A549 (cell line): Measurements from ENCODE around the gene ELOVL4. TPM values are rescaled to one million over a fixed set of nuclear protein-coding genes. Genes with fewer than 3 reads are reported as not detected.

Experiments
- ATAC-seq, 2 experiments: fragments of 200-7000 bp in 1 of 2; fragments of >200 bp in 1 of 2; cut with Nextera tagmentation in 1 of 2; cut with Tn5 transposase in 1 of 2; 3 replicates each; pipeline versions ENCODE4 v1.8.0 to v1.9.1; 2018 to 2020; ENCODE audit warnings: mild to moderate bottlenecking in 1 of 2, moderate library complexity in 1 of 2
- CTCF ChIA-PET: fragments of 300-600 bp; sonication (Branson Sonifier 250); formaldehyde crosslinking; extraction: SDS; loops from one replicate; lab custom pipeline; 2021; ENCODE audit warnings: antibody characterized with exemption, inconsistent platforms; lab: Yijun Ruan, JAX
- POLR2A ChIA-PET: fragments of 350-600 bp; formaldehyde crosslinking; extraction: SDS; loops from one replicate; lab custom pipeline; 2021; ENCODE audit warnings: antibody characterized with exemption, inconsistent platforms; lab: Yijun Ruan, JAX
- DNase-seq, 2 experiments: peaks; one replicate each; pipeline versions ENCODE4 v3.0.0 to v3.0.0-alpha.2; 2011 to 2016; ENCODE audit warnings: low read depth in 1 of 2, low spot score in 1 of 2
- FAIRE-seq: peaks from 2 replicates; lab custom pipeline; 2011; peaks lifted over from hg19 to GRCh38; lab: Jason Lieb, UNC
- H3K27ac ChIP-seq, 2 experiments: fragments of >200 bp; sonication (Bioruptor Twin); formaldehyde crosslinking; 3 replicates each; pipeline ENCODE4 v1.5.1; 2016 to 2017
- H3K4me1 ChIP-seq: fragments of >200 bp; sonication (Bioruptor Twin); formaldehyde crosslinking; 3 replicates; pipeline ENCODE4 v1.6.1; 2016
- H3K4me2 ChIP-seq: fragments of >200 bp; sonication (Bioruptor Twin); formaldehyde crosslinking; 3 replicates; pipeline ENCODE4 v1.6.1; 2016
- H3K4me3 ChIP-seq: fragments of >200 bp; sonication (Bioruptor Twin); formaldehyde crosslinking; 3 replicates; pipeline ENCODE4 v1.5.1; 2016
- H3K9me3 ChIP-seq: fragments of >200 bp; sonication (Bioruptor Twin); formaldehyde crosslinking; 3 replicates; pipeline ENCODE4 v1.6.1; 2016
- BHLHE40 ChIP-seq: IDR thresholded peaks from 2 replicates; pipeline ENCODE4 v1.6.1; 2012; ENCODE audit warnings: low read depth, low read length, inconsistent platforms
- CEBPB ChIP-seq, 2 experiments: fragments of >200 bp in 1 of 2; sonication (Bioruptor Twin) in 1 of 2; formaldehyde crosslinking in 1 of 2; IDR thresholded peaks; 2 replicates each; pipeline ENCODE4 v1.6.1; 2012 to 2016
- CHD4 ChIP-seq: fragments of 200-600 bp; sonication (generic); IDR thresholded peaks from 2 replicates; pipeline ENCODE4 v1.6.1; 2016; ENCODE audit warnings: antibody characterized with exemption, mild to moderate bottlenecking, borderline replicate concordance
- CTCF ChIP-seq: fragments of >200 bp; sonication (Bioruptor Twin); formaldehyde crosslinking; IDR thresholded peaks from 3 replicates; pipeline ENCODE4 v1.5.1; 2016
- E2F6 ChIP-seq: IDR thresholded peaks from 2 replicates; pipeline ENCODE4 v1.6.1; 2012; ENCODE audit warnings: low read depth, borderline replicate concordance
- EP300 ChIP-seq, 2 experiments: fragments of >200 bp; sonication (Bioruptor Twin); formaldehyde crosslinking; IDR thresholded peaks; 2 replicates in 1 of 2; 3 replicates in 1 of 2; pipeline ENCODE4 v1.6.1; 2016 to 2017
- ESRRA ChIP-seq: fragments of 150-350 bp; IDR thresholded peaks from 2 replicates; pipeline ENCODE4 v1.6.1; 2014; ENCODE audit warnings: mild to moderate bottlenecking, low read length, borderline replicate concordance
- FOSB ChIP-seq: fragments of 250-450 bp; sonication (Bioruptor Pico); IDR thresholded peaks from 2 replicates; pipeline ENCODE4 v1.5.0; 2020; ENCODE audit warnings: mild to moderate bottlenecking, moderate library complexity
- GATA3 ChIP-seq: IDR thresholded peaks from 2 replicates; pipeline ENCODE4 v1.6.1; 2012; ENCODE audit warnings: borderline replicate concordance
- HOXB5 ChIP-seq: fragments of 250-450 bp; sonication (Bioruptor Pico); IDR thresholded peaks from 2 replicates; pipeline ENCODE4 v1.5.0; 2020; ENCODE audit warnings: mild to moderate bottlenecking, moderate library complexity
- KDM5A ChIP-seq: fragments of 200-600 bp; sonication (generic); IDR thresholded peaks from 2 replicates; pipeline ENCODE4 v1.6.1; 2016; ENCODE audit warnings: antibody characterized with exemption, mild to moderate bottlenecking
- MAFK ChIP-seq: fragments of 450-650 bp; IDR thresholded peaks from 2 replicates; pipeline ENCODE4 v1.6.1; 2014; ENCODE audit not compliant: partially characterized antibody
- MAX ChIP-seq: IDR thresholded peaks from 2 replicates; pipeline ENCODE4 v1.6.1; 2012
- NFE2L2 ChIP-seq: fragments of 150-350 bp; conservative IDR thresholded peaks from 2 replicates; pipeline ENCODE4 v1.6.1; 2014; ENCODE audit warnings: low read length
- PHF8 ChIP-seq: fragments of 200-600 bp; sonication (generic); IDR thresholded peaks from 2 replicates; pipeline ENCODE4 v1.6.1; 2016; ENCODE audit warnings: low read depth, mild to moderate bottlenecking, antibody characterized with exemption, moderate library complexity, borderline replicate concordance
- POLR2A ChIP-seq: IDR thresholded peaks from 2 replicates; pipeline ENCODE4 v1.6.1; 2012; ENCODE audit warnings: mild to moderate bottlenecking, low read length
- RAD21 ChIP-seq, 2 experiments: fragments of >200 bp in 1 of 2; sonication (Bioruptor Twin) in 1 of 2; formaldehyde crosslinking in 1 of 2; IDR thresholded peaks in 1 of 2; conservative IDR thresholded peaks in 1 of 2; 2 replicates in 1 of 2; 3 replicates in 1 of 2; pipeline ENCODE4 v1.6.1; 2012 to 2018; ENCODE audit warnings: inconsistent platforms in 1 of 2
- REST ChIP-seq: fragments of 200-600 bp; sonication (generic); IDR thresholded peaks from 2 replicates; pipeline ENCODE4 v1.6.1; 2016; ENCODE audit warnings: antibody characterized with exemption, mild to moderate bottlenecking, moderate library complexity
- SMC3 ChIP-seq: fragments of >200 bp; sonication (Bioruptor Twin); formaldehyde crosslinking; IDR thresholded peaks from 3 replicates; pipeline ENCODE4 v1.6.1; 2018; ENCODE audit warnings: inconsistent platforms
- TP53 ChIP-seq: fragments of 250-450 bp; sonication (Bioruptor Pico); IDR thresholded peaks from 2 replicates; pipeline ENCODE4 v1.5.0; 2021; ENCODE audit warnings: mild to moderate bottlenecking, moderate library complexity
- ZC3H11A ChIP-seq: fragments of 450-650 bp; IDR thresholded peaks from 2 replicates; pipeline ENCODE4 v1.6.1; 2014; ENCODE audit warnings: antibody characterized with exemption, mild to moderate bottlenecking
- ZFP36 ChIP-seq: fragments of 450-650 bp; IDR thresholded peaks from 2 replicates; pipeline ENCODE4 v1.6.1; 2014; ENCODE audit warnings: borderline replicate concordance; ENCODE audit not compliant: partially characterized antibody
- ZSCAN20 ChIP-seq: fragments of 250-450 bp; sonication (Bioruptor Pico); IDR thresholded peaks from 2 replicates; pipeline ENCODE4 v1.8.0; 2022; ENCODE audit warnings: mild to moderate bottlenecking, moderate library complexity
- WGBS: methylation state at CpG from one replicate; pipeline ENCODE4 v1.1.6; 2017; ENCODE audit errors: missing lambda C conversion rate; 5-methylcytosine and 5-hydroxymethylcytosine counted together
- polyA plus RNA-seq, 4 experiments: library from polyadenylated mRNA; depleted of rRNA in 3 of 4; stranded (reverse); fragments of >200 nt; fragmentation: RNase III in 1 of 4; extraction: RNeasy Plus Mini Kit Qiagen cat#74134 plus additional on column Dnase treatment in 1 of 4; gene quantifications; 2 replicates in 3 of 4; 3 replicates in 1 of 4; pipeline ENCODE4 v1.2.3, GENCODE V29; 2011 to 2017

Gene ELOVL4
- polyA plus RNA-seq, 2 of the 4 experiments (the other 2 are of a cell fraction) = 0.70 to 1.1 TPM

GRCh38 chr6:79869600-79870084 lies 77.7 kb downstream of the ELOVL4 start:
- no peak for FAIRE-seq
- CTCF ChIA-PET = interaction anchor here (1.0 to 2.7 kb wide), 8 partner anchors 18 to 224 kb away, joined by 3 to 7 read pairs (median 3); no protein-coding TSS in a partner anchor
- WGBS = 9% methylated on average over 6 of the region's 20 CpGs
- peak overlapping the region; percentile 84 for H3K4me2 ChIP-seq
- H3K27ac ChIP-seq = peak overlapping the region; percentile 58 to 75; a peak in 4 of 6 replicates
- ATAC-seq = peak; percentile 99 to 100
- peak; percentile 52 to 72 for DNase-seq
- no peaks in the 10 kb centered on the region for H3K9me3 ChIP-seq
- 0 out of 3 replicates have a peak, but pooled peaks cover 3% of the 10 kb centered on the region for H3K4me1 ChIP-seq
- peak overlapping the region; percentile 29; the same call in 1 of the 3 replicates for H3K4me3 ChIP-seq
- TF ChIP-seq MAFK = no peak
- TF ChIP-seq ZC3H11A = no peak
- TF ChIP-seq BHLHE40 = no peak
- TF ChIP-seq CHD4 = no peak
- no peak for TF ChIP-seq ZFP36
- TF ChIP-seq REST = no peak
- TF ChIP-seq RAD21 (conservative IDR thresholded peaks at IDR 0.05 in 1 of 2, IDR thresholded peaks at IDR 0.05 in 1 of 2) = peak; percentile 28; a peak in 3 of 5 replicates
- TF ChIP-seq POLR2A = no peak
- peak; percentile 51 for TF ChIP-seq CTCF
- TF ChIP-seq E2F6 = no peak; the same call in 1 of the 2 replicates
- no peak for TF ChIP-seq ESRRA
- no peak for TF ChIP-seq TP53 (CRISPR knock-in tag)
- TF ChIP-seq SMC3 = peak; percentile 34; the same call in 2 of the 3 replicates
- no peak for TF ChIP-seq CEBPB (IDR thresholded peaks at IDR 0.05)
- no peak for TF ChIP-seq HOXB5 (CRISPR knock-in tag)
- no peak for TF ChIP-seq FOSB
- no peak for TF ChIP-seq NFE2L2
- TF ChIP-seq PHF8 = no peak
- no peak for TF ChIP-seq KDM5A
- no peak for TF ChIP-seq GATA3
- TF ChIP-seq EP300 (IDR thresholded peaks at IDR 0.05) = no peak
- TF ChIP-seq ZSCAN20 = no peak
- peak; percentile 69 for TF ChIP-seq MAX
- POLR2A ChIA-PET = no interaction called here
